Fibroblast of skin of left quadriceps (primary cell): ENCODE measurements around the gene SHROOM3.

Experiments used
- DNase-seq, 2 experiments: peaks; one replicate each; pipeline ENCODE4 v3.0.0-alpha.2; 2013; ENCODE audit warnings: low read depth in 2 of 2

The SHROOM3 gene

GRCh38 chr4:76809594-76810305 is 374.7 kb downstream of the SHROOM3 start:
- DNase-seq, result no peak

GRCh38 chr4:76811604-76812412 is 376.8 kb downstream of the SHROOM3 start:
- peak; percentile 73 to 80 for DNase-seq

DNA sequence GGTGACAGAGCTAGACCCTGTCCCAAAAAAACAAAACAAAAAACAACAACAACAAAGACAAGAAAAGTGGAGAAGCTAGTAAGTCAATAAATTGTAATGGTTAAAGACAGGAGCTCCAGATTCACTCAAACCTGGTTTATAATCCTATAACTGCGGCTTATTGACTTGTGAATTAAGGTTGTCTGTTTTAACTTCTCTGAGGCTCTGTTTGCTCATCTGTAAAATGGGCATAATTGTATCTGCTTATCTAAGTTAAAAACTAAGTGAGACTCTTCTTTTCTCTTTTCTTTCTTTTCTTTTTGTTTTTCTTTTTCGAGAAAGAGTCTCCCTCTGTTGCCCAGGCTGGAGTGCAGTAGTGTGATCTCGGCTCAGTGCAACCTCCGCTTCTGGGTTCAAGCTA is 378.0 kb downstream of the SHROOM3 start:
- no peak for DNase-seq

DNA sequence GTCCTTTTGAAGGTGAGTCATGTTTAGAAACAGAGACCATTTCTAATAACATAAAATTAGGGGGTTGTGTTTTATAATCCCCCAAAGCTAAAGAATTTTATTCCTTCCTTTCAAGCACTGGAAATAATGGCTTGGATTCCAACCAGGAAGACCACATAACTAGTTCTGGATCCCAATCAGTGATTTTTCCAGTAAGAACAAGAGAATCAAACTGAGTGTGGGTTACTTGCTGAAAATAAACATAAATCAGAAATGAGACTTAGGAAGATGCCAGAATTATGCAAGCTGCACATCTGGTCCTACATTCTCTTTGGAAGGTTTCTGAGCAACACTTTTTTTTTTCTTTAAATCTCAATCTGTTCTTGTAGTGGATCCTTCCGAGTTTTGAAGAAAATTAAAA is 386.6 kb downstream of the SHROOM3 start:
- DNase-seq, result peak; percentile 98

- DNase-seq, result no peak
These were observed 387.3 kb downstream of the SHROOM3 start for GRCh38 chr4:76822303-76822702.

DNA sequence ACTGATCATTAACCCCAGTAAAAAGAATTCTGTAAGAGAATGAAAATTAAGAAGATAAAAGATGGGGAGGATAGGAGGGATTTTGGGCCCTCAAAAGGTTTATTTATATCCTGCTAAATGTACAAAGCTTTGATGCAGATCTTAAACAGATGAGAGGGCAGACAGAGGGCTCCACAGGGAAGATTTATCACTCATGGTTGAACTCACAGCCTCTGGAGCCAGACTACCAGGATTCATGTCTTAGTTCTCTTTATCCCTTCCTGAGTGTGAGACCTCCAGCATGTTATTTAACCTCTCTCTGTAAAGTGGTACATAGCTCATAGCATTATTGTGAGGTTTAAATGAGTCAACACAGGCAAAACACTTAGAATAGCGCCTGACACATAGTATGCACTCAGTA is 388.5 kb downstream of the SHROOM3 start:
- DNase-seq, result no peak

- no peak for DNase-seq
These were observed 395.6 kb downstream of the SHROOM3 start for GRCh38 chr4:76830612-76830963.

DNA sequence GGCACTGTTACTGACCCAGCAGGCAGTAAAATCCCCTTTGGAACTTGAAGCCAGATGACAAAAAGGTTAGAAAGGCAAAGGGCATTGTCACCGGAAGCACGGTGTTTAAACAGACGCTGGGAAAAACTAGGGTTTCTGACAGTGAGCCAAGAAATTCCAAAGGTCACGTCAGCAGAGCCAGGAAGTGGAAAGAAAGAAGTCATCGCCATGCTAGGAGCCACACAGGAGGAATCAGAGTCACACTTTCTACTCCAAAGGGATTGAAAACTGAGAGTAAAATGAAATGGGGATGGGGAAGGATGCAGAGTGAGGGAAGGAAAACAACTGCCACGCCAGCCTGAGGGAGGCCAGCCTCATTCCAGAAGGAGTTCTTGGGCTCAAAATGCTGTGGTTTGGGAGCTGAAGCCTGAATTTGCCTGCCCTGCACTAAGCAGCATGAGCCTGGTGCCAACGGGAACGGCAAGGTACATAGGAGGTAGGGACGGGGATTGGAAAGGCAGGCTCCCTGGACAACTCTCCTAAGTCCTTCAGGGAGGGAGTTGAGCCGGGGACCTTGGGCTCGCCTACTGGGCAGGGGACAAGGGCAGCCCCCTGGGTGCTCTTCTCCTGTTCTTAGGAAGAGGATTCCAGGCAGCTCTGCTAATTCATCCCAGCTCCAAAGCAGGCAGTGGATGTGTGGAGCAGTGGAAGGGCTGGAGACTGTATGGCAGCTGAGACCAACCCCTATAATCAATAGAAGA is 396.1 kb downstream of the SHROOM3 start:
- DNase-seq, result peak; percentile 56 to 58

GRCh38 chr4:76831711-76832373 is 396.8 kb downstream of the SHROOM3 start:
- DNase-seq, result no peak
